ENCODE data around the gene SPP1.

The SPP1 gene

DNA sequence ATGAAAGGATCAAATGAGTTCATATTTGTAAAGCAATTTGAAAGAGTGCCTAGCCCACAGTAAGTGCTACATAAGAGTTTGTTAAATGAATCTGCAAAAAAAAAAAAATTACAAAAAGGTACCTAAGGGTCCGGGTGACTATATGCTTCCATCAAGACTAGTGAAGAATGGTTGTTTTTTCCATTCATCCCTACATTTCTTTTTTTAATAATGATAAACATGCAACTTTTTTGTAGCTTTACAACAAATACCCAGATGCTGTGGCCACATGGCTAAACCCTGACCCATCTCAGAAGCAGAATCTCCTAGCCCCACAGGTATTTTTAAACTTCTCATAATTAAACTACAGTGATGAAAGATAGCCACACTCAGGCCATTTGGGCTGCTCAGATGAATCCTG is 4.3 kb downstream of the SPP1 start:
- Histone ChIP-seq H3K4me3 (ENCODE audit: insufficient read length, low read depth) (no peak overlapping the region), H3K4me1 (ENCODE audit: insufficient read depth, insufficient read length) (no peaks in the 10 kb centered on the region), H3K9ac (ENCODE audit: insufficient read length, low read depth) (no peak overlapping the region), H3K27me3 (ENCODE audit: insufficient read depth, insufficient read length) (no peaks in the 10 kb centered on the region), H3K9me3 (ENCODE audit: insufficient read depth, low read length) (no peaks in the 10 kb centered on the region), H3K36me3 (ENCODE audit: insufficient read depth, insufficient read length, low read length) (peaks cover 55% of the 10 kb centered on the region)
- no peak for TF ChIP-seq YY1 (IDR thresholded peaks at IDR 0.05; ENCODE audit: insufficient read depth, insufficient read length)
- TF ChIP-seq SUZ12 (IDR thresholded peaks at IDR 0.05; ENCODE audit: extremely low read depth, insufficient read depth, insufficient read length): no peak
- TF ChIP-seq ZNF274 (IDR thresholded peaks at IDR 0.05; ENCODE audit: low read depth, low read length): no peak
- no peak for DNase-seq (ENCODE audit: low read depth, low spot score)

DNA sequence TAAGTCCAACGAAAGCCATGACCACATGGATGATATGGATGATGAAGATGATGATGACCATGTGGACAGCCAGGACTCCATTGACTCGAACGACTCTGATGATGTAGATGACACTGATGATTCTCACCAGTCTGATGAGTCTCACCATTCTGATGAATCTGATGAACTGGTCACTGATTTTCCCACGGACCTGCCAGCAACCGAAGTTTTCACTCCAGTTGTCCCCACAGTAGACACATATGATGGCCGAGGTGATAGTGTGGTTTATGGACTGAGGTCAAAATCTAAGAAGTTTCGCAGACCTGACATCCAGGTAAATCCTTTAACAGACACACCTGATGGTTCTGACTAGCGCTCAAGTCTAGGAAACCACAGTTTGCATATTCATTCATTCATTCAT is 6.0 kb downstream of the SPP1 start:
- Histone ChIP-seq H3K4me3 (ENCODE audit: insufficient read length, low read depth) (no peak overlapping the region), H3K9ac (ENCODE audit: insufficient read length, low read depth) (no peak overlapping the region), H3K4me1 (ENCODE audit: insufficient read depth, insufficient read length) (no peaks in the 10 kb centered on the region), H3K27me3 (ENCODE audit: insufficient read depth, insufficient read length) (no peaks in the 10 kb centered on the region), H3K9me3 (ENCODE audit: insufficient read depth, low read length) (no peaks in the 10 kb centered on the region), H3K36me3 (ENCODE audit: insufficient read depth, insufficient read length, low read length) (peaks cover 55% of the 10 kb centered on the region)
- TF ChIP-seq SUZ12 (IDR thresholded peaks at IDR 0.05; ENCODE audit: extremely low read depth, insufficient read depth, insufficient read length) (no peak), ZNF274 (IDR thresholded peaks at IDR 0.05; ENCODE audit: low read depth, low read length) (no peak), YY1 (IDR thresholded peaks at IDR 0.05; ENCODE audit: insufficient read depth, insufficient read length) (no peak)
- DNase-seq (ENCODE audit: low read depth, low spot score): no peak

DNA sequence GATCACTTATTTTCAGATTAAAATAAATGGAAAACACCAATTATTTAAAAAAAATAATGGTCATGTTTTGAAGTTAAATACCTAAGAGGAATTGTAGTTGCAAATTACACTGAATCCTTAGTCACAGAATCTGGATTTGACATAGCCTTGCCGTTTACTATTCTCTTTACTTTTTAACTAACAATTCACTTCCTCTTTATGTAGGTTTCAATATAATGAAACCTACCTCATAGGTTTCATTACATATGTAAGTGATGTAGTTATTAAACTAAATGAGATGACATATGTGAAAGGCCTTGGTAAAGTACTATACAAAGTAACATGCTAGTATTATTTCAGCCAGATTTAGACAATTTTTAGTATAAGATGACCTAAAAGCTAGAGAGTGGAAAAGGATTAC is 6.5 kb downstream of the SPP1 start:
- no peak for DNase-seq (ENCODE audit: low read depth, low spot score)
- H3K9me3 ChIP-seq (ENCODE audit: insufficient read depth, low read length): no peaks in the 10 kb centered on the region
- H3K4me1 ChIP-seq (ENCODE audit: insufficient read depth, insufficient read length): no peaks in the 10 kb centered on the region
- TF ChIP-seq ZNF274 (IDR thresholded peaks at IDR 0.05; ENCODE audit: low read depth, low read length) (no peak), SUZ12 (IDR thresholded peaks at IDR 0.05; ENCODE audit: extremely low read depth, insufficient read depth, insufficient read length) (no peak), YY1 (IDR thresholded peaks at IDR 0.05; ENCODE audit: insufficient read depth, insufficient read length) (no peak)
- H3K9ac ChIP-seq (ENCODE audit: insufficient read length, low read depth): no peak overlapping the region
- no peaks in the 10 kb centered on the region for H3K27me3 ChIP-seq (ENCODE audit: insufficient read depth, insufficient read length)
- H3K36me3 ChIP-seq (ENCODE audit: insufficient read depth, insufficient read length, low read length): peaks cover 50% of the 10 kb centered on the region
- H3K4me3 ChIP-seq (ENCODE audit: insufficient read length, low read depth): no peak overlapping the region

DNA sequence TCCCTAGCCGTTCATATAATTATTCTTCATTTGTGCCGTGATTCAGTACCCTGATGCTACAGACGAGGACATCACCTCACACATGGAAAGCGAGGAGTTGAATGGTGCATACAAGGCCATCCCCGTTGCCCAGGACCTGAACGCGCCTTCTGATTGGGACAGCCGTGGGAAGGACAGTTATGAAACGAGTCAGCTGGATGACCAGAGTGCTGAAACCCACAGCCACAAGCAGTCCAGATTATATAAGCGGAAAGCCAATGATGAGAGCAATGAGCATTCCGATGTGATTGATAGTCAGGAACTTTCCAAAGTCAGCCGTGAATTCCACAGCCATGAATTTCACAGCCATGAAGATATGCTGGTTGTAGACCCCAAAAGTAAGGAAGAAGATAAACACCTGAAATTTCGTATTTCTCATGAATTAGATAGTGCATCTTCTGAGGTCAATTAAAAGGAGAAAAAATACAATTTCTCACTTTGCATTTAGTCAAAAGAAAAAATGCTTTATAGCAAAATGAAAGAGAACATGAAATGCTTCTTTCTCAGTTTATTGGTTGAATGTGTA is 7.0 kb downstream of the SPP1 start:
- H3K4me1 ChIP-seq (ENCODE audit: insufficient read depth, insufficient read length): no peaks in the 10 kb centered on the region
- H3K36me3 ChIP-seq (ENCODE audit: insufficient read depth, insufficient read length, low read length): peaks cover 47% of the 10 kb centered on the region
- TF ChIP-seq ZNF274 (IDR thresholded peaks at IDR 0.05; ENCODE audit: low read depth, low read length) (no peak), YY1 (IDR thresholded peaks at IDR 0.05; ENCODE audit: insufficient read depth, insufficient read length) (no peak)
- DNase-seq (ENCODE audit: low read depth, low spot score): no peak
- H3K4me3 ChIP-seq (ENCODE audit: insufficient read length, low read depth): no peak overlapping the region
- H3K9ac ChIP-seq (ENCODE audit: insufficient read length, low read depth): no peak overlapping the region
- no peaks in the 10 kb centered on the region for H3K27me3 ChIP-seq (ENCODE audit: insufficient read depth, insufficient read length)
- no peaks in the 10 kb centered on the region for H3K9me3 ChIP-seq (ENCODE audit: insufficient read depth, low read length)

DNA sequence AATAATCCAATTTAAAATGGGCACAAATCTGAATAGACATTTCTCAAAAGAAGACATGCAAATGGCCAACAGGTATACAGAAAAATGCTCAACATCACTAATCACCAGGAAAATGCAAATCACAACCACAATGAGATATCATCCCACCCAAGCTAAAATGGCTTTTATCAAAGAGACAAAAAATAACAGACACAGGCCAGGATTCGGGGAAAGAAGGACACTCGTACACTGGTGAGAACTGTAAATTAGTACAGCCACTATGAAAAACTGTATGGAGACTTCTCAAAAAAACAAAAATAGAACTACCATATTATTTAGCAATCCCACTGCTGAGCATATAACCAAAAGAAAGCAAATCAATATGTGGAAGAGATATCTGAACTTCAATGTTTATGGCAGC is 8.5 kb downstream of the SPP1 start:
- H3K9ac ChIP-seq (ENCODE audit: insufficient read length, low read depth): no peak overlapping the region
- peaks cover 37% of the 10 kb centered on the region for H3K36me3 ChIP-seq (ENCODE audit: insufficient read depth, insufficient read length, low read length)
- TF ChIP-seq SUZ12 (IDR thresholded peaks at IDR 0.05; ENCODE audit: extremely low read depth, insufficient read depth, insufficient read length) (no peak), ZNF274 (IDR thresholded peaks at IDR 0.05; ENCODE audit: low read depth, low read length) (no peak), YY1 (IDR thresholded peaks at IDR 0.05; ENCODE audit: insufficient read depth, insufficient read length) (no peak)

DNA sequence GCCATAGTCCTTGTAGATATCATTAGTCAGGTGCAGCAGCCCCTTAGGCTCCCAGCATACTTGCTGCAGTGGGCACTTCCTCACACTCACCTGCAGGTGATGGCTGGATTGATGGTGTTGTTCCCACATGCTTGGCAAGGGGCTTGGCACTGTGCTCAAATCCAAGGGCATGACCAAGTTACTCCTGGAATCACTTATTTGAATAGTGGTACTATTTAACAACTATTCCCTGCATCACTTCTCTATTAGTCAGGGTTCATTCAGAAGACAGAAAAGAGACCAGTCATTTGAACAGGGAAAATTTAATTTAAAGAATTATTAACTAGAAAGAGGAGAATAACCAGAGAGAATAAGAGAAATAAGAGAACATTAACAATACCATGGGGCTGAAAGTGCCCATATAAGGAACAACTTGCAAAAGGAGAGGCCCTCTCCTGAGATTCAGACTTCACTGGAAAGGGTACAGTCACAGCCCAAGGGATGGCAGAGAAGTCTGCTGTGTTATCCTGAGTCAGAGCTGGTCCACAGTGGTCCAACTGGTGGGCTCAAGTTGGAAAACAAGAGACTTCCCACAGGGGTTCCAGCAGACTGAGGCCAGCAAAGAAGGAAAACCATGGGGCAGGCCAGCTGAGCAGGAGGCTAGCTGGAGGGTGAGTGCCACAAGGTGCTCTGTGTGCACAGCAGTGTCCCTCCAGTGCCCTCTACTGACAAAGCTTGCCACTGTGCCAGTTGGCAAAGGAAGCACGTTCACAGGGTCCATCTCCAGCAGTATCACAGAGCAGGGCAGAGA is 9.8 kb downstream of the SPP1 start:
- no peak overlapping the region for H3K9ac ChIP-seq (ENCODE audit: insufficient read length, low read depth)
- H3K4me3 ChIP-seq (ENCODE audit: insufficient read length, low read depth): no peak overlapping the region
- no peak for DNase-seq (ENCODE audit: low read depth, low spot score)
- no peaks in the 10 kb centered on the region for H3K9me3 ChIP-seq (ENCODE audit: insufficient read depth, low read length)
- peaks cover 27% of the 10 kb centered on the region for H3K36me3 ChIP-seq (ENCODE audit: insufficient read depth, insufficient read length, low read length)
- H3K4me1 ChIP-seq (ENCODE audit: insufficient read depth, insufficient read length): no peaks in the 10 kb centered on the region
- no peaks in the 10 kb centered on the region for H3K27me3 ChIP-seq (ENCODE audit: insufficient read depth, insufficient read length)
- no peak for TF ChIP-seq ZNF274 (IDR thresholded peaks at IDR 0.05; ENCODE audit: low read depth, low read length)
- TF ChIP-seq SUZ12 (IDR thresholded peaks at IDR 0.05; ENCODE audit: extremely low read depth, insufficient read depth, insufficient read length): no peak
- no peak for TF ChIP-seq YY1 (IDR thresholded peaks at IDR 0.05; ENCODE audit: insufficient read depth, insufficient read length)

More for the DNA sequence above, 8.5 kb downstream of the SPP1 start:
- Histone ChIP-seq H3K4me1 (ENCODE audit: insufficient read depth, insufficient read length) (no peaks in the 10 kb centered on the region), H3K4me3 (ENCODE audit: insufficient read length, low read depth) (no peak overlapping the region), H3K27me3 (ENCODE audit: insufficient read depth, insufficient read length) (no peaks in the 10 kb centered on the region), H3K9me3 (ENCODE audit: insufficient read depth, low read length) (no peaks in the 10 kb centered on the region)
- no peak for DNase-seq (ENCODE audit: low read depth, low spot score)

DNA sequence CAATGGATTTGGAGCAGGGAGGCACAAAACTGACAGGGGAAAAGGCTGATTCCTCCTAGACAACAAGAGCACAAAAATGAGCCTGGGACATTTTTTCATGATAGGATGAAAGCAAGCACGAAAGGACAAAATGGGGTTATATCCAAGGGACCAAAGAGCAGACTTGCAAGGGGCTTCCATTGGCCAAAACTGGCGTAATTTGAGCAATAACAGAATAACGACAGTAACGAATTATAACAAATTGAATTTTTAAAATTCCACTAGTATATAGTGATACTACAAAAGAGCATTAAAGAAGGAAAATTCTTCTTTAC is 10.3 kb downstream of the SPP1 start:
- Histone ChIP-seq H3K36me3 (ENCODE audit: insufficient read depth, insufficient read length, low read length) (peaks cover 22% of the 10 kb centered on the region), H3K9me3 (ENCODE audit: insufficient read depth, low read length) (no peaks in the 10 kb centered on the region), H3K9ac (ENCODE audit: insufficient read length, low read depth) (no peak overlapping the region), H3K27me3 (ENCODE audit: insufficient read depth, insufficient read length) (no peaks in the 10 kb centered on the region), H3K4me1 (ENCODE audit: insufficient read depth, insufficient read length) (no peaks in the 10 kb centered on the region), H3K4me3 (ENCODE audit: insufficient read length, low read depth) (no peak overlapping the region)
- no peak for TF ChIP-seq SUZ12 (IDR thresholded peaks at IDR 0.05; ENCODE audit: extremely low read depth, insufficient read depth, insufficient read length)
- no peak for TF ChIP-seq ZNF274 (IDR thresholded peaks at IDR 0.05; ENCODE audit: low read depth, low read length)
- no peak for TF ChIP-seq YY1 (IDR thresholded peaks at IDR 0.05; ENCODE audit: insufficient read depth, insufficient read length)
- no peak for DNase-seq (ENCODE audit: low read depth, low spot score)
